HG03039 (cell line): Measurements from ENCODE around the gene MFGE8.

Experiments used
- ATAC-seq: cut with Tn5 transposase; IDR thresholded peaks from one replicate; pipeline ENCODE4 v1.9.1; 2021; ENCODE audit warnings: mild to moderate bottlenecking, moderate library complexity; ENCODE audit not compliant: unreplicated experiment

The MFGE8 gene

DNA sequence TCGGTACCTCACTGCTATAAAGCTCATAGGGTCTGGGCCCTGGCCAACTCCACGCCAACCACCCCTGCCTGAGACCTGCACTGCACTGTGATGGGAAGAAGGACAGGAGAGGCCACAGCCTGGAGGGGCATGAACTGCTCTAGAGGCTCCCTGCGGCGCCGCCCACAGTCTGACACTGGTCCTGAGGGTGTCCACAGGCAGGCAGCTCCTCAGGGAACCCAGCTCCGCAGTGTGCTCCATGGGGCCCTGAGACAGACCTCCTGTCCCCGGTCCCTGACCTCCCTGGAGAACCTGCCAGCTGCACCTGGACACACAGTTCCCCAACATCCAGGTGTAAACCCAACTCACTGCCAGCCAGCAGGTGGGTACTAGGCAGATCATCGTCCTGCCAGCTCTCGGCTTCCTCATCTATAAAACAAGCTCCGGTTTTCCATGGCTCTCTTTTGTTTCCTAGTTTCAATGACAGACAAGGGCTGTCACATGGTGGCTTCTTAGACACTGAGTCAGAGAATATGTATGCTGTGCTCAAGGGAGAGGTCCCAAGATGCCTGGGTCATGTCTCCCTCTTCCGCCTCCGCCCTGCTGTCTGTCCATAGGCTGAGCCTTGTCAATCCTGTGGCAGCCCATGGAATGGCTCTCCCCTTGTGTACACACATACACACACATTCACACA is 12.7 kb downstream of the MFGE8 start:
- ATAC-seq, result no peak

DNA sequence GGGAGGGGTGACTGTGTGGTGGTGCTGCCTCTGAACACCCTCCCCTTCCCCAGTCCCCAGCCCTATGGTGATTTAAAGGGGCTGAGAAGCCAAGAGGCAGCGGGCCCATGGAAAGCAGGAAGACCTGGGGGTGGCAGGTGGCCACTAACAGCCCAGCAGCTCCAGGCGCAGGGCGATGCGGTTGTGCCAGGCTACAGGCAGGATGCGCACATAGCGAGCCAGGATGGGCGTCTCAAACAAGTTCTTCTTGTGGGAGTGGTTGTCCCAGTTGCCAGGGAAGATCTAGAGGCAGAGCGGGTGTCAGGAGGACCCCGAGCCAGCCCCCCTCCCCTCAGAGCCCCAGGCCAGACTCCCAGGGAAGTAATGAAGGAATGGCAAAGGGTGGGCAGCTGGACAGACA is 13.9 kb downstream of the MFGE8 start:
- no peak for ATAC-seq

DNA sequence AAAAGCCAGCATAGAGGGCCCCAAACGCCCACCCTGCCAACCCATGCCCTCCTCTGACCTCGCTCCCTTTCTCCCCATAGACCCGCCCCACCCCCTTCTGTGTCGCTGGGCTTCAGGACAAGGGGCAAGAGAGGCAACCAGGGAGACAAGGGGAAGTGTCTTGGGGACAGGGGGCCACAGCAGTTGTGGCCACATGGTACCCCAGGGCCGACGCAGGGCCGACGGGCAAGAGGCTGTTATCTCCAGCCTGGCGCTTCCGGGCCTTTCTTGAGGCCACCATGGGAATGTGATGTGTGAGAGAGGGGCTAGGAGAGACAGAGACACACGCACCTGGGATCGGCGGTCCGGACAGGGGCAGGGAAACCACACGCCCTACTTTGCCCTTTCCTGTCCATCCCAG is 14.4 kb downstream of the MFGE8 start:
- ATAC-seq, result no peak

DNA sequence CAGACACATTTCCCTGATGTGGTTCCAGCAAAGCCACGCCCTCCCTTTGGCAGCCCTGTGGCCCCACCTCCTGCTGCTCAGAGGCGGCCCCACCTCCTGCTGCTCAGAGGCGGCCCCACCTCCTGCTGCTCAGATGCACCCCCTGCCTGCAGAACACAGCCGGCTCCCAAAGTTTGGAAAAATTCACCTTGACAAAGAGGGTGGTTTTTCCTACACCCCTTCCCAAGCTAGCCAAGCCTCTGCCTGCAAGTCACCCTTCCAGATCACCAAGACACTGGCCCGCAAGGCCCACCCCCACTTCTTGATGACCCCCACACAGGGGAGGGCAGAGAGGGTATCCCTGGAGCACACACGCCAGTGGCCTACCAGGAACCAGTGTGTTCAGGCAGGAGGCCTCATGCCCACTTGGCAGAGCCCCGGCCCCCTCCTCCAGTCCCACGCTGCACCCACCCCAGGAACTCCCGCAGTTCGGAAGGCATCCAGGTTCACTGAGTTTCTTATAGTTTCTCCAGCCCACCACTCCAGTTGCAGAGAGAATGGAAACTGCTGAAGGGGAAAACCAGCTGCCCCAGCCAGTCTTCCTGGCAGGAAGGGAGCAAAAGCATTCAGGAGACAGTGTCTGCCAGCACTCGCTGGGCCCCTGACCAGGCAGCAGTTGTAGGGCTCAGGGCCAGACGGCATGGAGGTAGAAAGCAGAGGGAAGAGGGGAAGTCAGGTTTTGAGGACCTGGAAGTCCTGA is 15.6 kb downstream of the MFGE8 start:
- peak; percentile 99 for ATAC-seq

DNA sequence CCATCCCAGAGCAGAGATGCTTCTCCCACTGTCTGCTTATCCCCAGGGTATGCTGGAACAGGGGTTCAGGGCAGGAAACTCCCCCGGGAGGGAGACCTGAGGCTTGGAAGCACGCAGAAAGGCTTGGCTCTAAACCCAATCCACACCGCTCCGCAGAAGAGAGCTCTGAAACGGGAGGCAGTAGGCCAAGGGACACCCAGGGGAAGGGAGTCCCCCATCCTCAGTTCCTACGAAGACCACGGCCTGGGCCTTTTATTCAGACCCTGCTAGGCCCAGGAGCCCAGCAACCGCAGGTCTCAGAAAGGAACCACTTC is 16.1 kb downstream of the MFGE8 start:
- no peak for ATAC-seq

DNA sequence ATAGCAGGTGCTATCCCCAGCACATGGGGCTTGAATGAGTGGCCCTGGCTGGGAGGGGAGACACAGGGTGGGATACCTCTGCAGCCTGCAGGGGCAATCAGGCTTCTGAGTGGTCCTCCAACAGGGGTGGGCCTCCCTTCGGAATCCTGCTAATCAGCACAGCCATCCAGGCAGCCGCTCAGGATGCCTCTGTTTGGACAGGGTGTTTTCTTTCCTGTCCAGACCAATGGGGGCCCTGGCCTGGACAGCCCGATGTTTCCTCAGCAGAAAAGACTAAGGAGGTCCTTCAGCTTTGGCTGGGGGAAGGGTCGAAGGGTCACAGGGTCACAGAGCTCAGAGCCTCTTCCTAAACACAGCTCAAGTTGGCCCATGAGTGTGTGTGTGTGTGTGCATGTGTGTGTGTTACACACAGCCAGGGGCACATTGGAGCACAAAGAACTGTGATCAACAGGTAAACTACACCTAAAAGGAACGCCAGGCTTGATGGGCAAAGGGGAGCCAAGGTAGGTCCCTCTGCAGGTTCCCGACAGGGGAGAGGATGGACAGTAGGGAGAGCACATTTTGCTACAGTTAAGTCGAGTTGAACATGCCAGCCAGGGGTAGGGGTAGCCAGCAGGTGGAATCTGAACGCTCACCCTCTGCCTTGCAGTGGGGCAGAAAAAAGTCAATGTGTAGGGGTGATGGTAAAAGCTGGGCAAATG is 16.7 kb downstream of the MFGE8 start:
- ATAC-seq, result no peak

DNA sequence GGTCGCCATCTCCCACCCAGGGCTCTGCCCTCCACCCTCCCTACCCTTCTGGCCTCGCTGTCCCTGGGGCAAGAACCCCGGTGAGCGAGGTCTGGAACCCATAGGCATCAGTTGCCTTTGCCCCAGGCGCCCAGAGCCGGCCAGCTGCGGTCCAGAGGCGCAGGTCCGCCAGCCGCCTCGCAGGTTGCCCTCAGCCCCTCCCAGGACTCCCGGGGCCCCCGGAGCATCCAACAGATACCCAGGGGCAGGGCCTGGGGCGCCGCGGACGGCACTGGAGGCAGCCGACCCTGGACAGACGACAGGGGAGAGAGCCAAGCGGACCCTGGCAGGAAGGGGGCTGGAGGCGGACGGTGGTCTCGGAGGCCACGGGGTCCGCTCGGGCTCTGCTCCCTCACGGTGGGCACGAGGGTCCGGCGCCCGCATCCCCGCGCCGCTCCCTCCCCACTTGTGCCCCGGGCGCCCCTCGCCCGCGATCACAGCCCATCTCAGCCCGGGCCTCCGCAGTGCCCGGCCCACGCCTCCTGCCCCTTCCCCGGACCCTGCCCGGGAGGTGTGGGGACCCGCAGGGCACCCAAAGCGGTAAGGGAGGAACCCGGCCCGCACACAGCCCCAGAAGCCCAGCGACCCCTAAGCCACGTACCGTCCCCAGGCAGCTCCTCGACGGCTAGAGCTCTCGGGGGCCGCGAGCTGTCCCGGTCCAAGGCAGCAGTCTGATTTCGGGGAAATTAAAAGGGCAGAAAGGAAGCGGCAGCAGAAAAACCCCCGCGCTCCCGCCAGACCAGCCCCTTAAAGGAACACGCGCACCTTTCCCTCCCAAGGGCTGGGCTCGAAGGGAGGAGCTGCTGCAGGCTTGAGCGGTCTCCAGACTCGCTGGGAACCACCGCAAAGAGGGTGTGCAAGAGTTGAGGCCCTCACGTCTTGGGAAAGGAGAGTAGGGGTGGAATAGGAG is 18.1 kb downstream of the MFGE8 start, which contains the start of gene HAPLN3:
HAPLN3 (minus strand) TSS at position 726 of the 949 bp plus-strand sequence. CDS start 8,246 bp downstream, outside the sequence.
- ATAC-seq, result no peak

DNA sequence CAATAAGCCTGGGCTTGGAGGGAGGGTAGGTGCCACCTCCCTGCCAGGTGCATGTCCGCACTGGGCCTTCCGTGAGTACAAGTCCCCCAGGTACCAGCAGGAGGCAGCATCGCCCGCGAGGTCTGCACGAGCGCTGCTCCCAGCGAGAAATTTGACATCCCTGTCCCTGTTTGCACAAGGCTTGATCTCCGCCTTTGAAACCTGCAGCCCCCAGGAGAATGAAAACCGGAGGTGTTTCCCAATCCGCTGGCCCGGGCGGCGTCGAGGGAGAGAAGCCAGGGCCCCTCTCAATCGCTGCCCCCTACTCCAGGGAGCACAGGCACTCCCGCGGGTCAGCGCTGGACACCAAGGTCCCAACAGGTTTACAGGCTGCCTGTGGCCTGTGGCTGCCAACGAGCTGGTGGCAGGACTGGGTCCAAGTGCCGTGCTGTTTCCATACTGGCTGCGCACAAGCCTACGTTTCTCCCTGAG is 18.8 kb downstream of the MFGE8 start:
- no peak for ATAC-seq

DNA sequence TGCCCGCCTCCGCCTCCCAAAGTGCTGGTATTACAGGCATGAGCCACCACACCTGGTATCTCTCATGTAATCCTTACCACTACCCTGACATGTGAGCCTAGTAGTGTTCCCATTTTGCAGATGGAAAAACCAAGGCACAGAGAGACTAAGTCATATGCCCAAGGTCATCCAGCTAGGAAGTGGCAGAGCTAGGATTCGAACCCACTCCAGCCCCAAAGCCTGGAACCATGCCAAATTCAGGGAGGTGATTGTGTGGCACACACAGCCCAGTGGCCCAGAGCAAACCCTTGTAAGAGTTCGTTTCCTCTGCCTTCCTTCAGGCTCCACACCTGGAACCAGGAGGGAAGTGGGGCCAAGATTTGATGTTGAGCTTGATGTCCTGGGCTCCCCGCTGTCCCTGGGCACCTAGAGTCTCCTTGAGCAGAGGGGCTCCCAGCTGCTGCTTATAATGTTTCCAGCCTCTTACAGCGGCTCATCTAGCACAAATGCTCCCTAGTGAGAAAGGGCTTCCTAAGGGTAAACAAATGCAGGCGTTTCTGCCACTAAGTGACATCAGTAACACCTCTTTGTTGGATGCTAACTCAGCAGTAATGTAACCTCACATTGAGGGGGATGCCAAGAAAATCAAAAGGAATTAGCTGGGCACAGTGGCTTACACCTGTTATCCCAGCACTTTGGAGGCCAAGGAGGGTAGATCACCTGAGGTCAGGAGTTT is 21.5 kb downstream of the MFGE8 start:
- ATAC-seq, result no peak

DNA sequence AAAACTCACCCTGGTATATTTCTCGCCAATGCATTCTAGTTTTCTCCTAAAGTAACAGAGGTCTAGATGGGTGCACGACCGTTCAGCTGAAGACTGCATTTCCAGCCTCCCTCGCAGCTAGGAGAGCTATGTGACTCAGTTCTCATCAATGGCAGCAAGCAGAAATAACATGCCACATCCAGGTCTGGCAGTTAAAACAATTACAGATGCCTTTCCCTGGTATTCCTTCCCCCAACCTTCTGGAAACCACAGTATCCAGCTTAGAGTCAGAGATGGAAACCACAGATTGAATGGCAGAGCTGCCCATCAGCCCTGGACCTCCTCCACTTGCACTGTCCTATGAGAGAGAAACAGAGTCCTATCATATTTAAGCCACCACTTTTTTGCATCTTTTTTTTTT is 22.7 kb downstream of the MFGE8 start:
- ATAC-seq, result no peak

DNA sequence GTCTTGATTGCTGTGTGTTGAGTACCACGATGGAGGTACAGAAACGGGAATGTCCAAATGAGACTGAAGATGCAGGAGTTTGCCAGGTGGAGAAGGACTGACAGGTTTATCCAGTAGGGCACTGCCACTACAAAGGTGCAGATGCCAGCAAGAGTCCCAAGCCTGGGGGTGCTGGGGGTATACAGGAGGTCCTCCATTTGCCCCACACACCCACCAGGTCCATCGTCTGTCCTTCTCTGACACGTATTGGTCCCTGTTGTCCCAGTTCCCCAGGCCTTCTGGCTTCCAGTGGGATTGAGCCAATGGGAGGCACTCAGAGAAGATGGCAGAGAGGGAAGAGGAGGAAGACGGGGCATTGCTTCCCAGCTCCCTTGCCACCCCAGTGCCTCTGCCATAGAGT is 24.5 kb downstream of the MFGE8 start:
- no peak for ATAC-seq

DNA sequence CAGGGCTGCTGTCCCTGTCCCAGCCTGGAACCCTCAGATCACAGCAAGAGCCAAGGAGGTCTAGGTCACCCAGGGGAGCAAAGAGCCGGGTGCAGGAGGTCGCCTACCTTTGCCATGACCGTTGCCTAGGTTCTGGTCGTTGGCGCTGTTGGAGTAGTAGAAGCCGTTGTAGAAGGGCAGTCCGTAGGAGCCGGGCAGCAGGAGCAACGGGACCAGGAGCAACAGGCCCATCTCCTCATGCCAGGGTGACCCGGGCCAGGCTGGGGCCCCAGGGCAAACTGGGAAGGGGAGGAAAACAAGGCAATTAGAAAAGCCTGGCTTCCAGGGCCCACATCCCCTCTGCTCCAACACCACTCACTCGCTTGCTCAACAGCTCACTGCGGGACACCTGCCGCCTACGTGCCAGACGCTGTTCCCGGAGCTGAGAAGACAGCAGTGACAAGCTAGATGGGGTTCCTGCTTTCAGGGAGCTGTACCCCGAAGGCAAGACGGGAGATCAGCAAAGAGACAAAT is 26.1 kb downstream of the MFGE8 start:
- no peak for ATAC-seq

DNA sequence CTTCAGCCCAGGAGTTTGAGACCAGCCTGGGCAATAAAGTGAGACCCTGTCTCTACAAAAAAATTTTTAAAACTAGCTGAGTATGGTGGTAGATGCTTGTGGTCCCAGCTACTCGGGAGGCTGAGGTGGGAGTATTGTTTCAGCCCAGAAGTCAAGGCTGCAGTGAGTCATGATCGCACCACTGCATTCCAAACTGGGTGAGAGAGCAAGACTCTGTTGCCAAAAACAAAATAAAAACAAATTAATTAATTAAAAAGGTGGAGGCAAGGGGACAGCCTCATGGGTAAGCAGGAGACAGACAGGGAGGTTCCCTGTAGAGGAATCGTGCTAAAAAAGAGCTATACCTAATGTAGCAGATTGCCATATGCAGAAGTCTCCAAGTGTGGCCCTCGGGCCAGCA is 30.4 kb downstream of the MFGE8 start:
- ATAC-seq, result no peak

DNA sequence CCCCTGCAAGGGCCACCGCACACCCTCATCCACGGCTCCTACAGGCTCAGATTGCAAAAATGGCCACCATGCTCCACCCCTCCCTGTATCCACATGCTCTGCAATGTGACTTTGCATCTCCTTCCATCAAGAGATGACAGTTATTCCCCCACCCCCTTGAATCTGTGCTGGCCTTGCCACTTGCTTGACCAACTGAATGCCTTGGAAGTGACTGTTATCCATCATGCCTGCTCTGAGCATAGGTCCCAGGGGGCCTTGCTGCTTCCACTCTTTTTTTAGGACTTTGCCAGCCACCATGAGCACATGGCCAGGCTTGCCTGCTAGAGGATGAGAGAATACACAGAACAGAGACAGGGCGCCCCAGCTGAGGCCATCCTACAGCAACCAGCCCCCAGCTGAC is 31.4 kb downstream of the MFGE8 start:
- no peak for ATAC-seq

DNA sequence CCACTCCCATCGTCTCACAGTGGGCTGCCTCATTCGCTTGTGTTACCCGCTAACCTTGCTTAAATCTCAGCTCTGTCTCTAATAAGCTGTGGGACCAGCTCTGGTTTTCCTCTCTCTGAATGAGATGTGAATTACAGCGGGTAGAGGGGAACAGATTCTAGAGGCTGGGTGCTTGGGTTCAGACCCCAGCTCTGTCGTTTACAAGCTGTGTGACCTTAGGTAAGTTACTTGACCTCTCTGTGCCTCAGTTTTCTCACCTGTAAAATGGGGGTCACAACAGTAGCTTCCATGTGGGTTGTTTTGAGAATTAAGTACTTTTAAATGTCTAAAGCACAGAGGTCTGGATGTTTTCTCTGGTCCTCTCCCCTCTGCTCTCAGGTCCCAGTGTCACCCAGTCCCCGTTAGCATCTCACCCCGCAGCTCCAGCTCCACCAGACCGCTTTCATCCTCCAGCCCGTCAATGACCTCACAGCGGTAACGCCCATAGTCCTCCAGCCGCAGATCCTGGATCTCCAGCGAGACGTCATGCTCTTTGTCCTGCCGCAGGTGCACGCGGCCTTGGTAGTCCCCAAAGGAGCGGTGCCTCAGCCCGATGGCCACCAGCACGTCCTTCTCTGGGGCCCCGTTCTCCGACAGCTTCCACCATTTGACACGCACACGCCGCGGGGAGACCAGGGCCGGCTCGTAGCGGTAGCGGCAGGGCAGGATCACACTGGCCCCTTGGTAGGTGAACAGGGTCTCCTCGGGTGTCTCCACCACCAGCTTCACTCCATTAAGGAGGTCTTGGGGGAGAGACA is 32.0 kb downstream of the MFGE8 start:
- ATAC-seq, result no peak

DNA sequence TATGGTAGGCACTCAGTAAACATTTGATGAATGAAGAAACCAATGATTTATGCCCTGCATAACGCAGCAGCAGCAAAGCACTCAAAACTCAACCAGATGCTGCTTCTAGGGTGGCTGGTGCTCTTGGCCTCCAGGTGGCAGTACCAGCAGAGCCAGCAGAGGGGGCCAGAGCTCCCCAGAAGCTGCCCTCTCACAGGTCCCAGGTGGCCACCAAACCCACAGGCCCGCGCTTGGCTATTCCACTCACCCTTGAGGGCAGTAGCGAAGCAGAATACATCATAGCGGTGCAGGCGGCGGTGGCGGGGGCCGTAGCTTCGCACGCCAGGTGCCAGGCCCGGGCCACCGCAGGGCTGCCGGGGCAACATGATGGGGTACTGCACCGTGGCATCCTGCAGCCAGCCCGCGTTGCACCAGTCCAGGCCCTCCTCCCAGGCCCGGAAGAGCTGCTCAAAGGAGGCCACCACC is 34.4 kb downstream of the MFGE8 start:
- no peak for ATAC-seq

DNA sequence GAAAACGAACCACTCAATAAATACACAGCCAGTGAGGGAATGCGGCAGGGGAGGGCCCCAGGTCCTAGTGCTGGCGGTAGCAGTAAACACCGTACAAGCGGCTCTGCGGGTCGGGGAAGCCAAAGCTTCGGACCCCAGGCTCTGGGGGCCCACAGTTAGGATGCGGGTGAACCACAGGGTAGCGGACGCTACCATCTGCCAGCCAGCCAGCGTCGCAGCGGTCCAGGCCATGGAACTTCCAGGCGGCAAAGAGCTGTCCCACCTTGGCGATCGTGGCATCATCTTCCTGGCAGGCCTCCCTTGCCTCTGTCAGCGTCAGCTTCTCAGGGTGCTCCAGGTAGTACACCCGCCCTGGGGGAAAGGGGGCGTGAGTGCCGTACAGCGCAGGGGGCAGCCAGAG is 35.3 kb downstream of the MFGE8 start:
- ATAC-seq, result no peak

DNA sequence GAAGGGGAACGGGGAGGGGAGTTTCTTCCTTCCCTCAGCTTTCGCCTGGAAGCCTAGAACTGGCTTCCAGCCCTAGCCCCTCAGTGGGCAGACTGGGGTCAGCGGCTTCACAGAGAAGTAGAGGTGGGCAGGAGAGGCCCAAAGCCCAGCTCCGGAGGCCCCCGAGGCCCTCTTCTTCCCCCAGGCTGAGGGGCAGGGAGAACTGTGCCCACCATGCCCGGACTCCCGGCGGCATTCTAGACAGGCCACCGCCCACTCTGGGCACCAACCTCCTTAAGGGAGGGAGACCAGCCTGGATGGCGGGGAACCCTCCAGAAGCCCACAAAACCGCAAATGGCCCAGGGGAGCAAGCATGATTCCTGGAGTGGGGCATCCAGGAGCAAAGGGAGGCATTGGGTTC is 35.8 kb downstream of the MFGE8 start:
- ATAC-seq, result no peak

DNA sequence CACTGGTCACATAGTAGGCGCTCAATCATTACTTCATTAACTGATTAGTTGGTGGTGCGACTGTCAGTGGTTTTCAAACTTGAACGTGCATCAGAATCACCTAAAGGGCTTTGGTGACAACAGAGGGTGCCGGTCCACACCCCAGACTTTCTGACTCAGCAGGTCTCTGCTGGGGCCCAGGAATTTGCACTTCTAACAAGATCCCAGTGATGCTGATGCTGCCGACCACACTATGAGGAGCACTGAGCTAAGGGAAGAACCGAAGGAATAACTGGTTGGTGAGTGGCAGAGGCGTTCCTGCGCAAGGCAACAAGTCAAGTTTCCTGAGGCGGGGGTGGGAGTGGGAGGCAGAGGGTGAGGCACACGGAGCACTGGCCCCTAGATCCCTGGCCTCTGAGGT is 36.6 kb downstream of the MFGE8 start:
- no peak for ATAC-seq
